Mesendoderm (in vitro differentiated cells): Measurements from ENCODE around the gene SPAG17.

Experiments used
- DNase-seq: peaks from one replicate; pipeline ENCODE4 v3.0.0; 2013
- H2AK5ac ChIP-seq: 2 replicates; pipeline ENCODE4 v1.6.1; 2013; ENCODE audit warnings: low read length, inconsistent platforms
- H2BK120ac ChIP-seq: 2 replicates; pipeline ENCODE4 v1.6.1; 2013; ENCODE audit warnings: low read depth, mild to moderate bottlenecking, low read length, moderate library complexity, mixed read lengths
- H2BK15ac ChIP-seq: replicated peaks from 2 replicates; pipeline ENCODE4 v1.6.1; 2013; ENCODE audit warnings: low read depth, mild to moderate bottlenecking, moderate library complexity
- H2BK5ac ChIP-seq: 2 replicates; pipeline ENCODE4 v1.6.1; 2013; ENCODE audit warnings: low read length, inconsistent platforms
- H3K18ac ChIP-seq: 2 replicates; pipeline ENCODE4 v1.6.1; 2013; ENCODE audit warnings: mild to moderate bottlenecking, low read length, mixed read lengths
- H3K23ac ChIP-seq: one replicate; pipeline ENCODE4 v1.6.1; 2013; ENCODE audit warnings: low read length
- H3K27ac ChIP-seq: 2 replicates; pipeline ENCODE4 v1.5.1; 2013; ENCODE audit warnings: low read depth, mild to moderate bottlenecking, inconsistent platforms, low read length, moderate library complexity
- H3K27me3 ChIP-seq: 2 replicates; pipeline ENCODE4 v1.6.1; 2013; ENCODE audit warnings: low read length, control low read depth, mild to moderate bottlenecking, inconsistent platforms; ENCODE audit not compliant: insufficient read depth, poor library complexity
- H3K36me3 ChIP-seq: 2 replicates; pipeline ENCODE4 v1.6.1; 2013; ENCODE audit warnings: low read length, inconsistent platforms; ENCODE audit not compliant: control insufficient read depth, insufficient read depth
- H3K4ac ChIP-seq: one replicate; pipeline ENCODE4 v1.6.1; 2013; ENCODE audit warnings: low read depth, mild to moderate bottlenecking, low read length, moderate library complexity
- H3K4me1 ChIP-seq: 2 replicates; pipeline ENCODE4 v1.6.1; 2013; ENCODE audit warnings: low read depth, low read length, inconsistent platforms; ENCODE audit not compliant: control insufficient read depth
- H3K4me2 ChIP-seq: 2 replicates; pipeline ENCODE4 v1.6.1; 2013; ENCODE audit warnings: low read length
- H3K4me3 ChIP-seq: 2 replicates; pipeline ENCODE4 v1.5.1; 2013; ENCODE audit warnings: mild to moderate bottlenecking, low read length
- H3K56ac ChIP-seq: one replicate; pipeline ENCODE4 v1.6.1; 2013; ENCODE audit warnings: low read length
- H3K79me1 ChIP-seq: 2 replicates; pipeline ENCODE4 v1.6.1; 2013; ENCODE audit warnings: low read length, inconsistent platforms
- H3K79me2 ChIP-seq: 2 replicates; pipeline ENCODE4 v1.6.1; 2013; ENCODE audit warnings: mild to moderate bottlenecking, low read length; ENCODE audit not compliant: control insufficient read depth, insufficient read depth
- H3K9ac ChIP-seq: 2 replicates; pipeline ENCODE4 v1.6.1; 2013; ENCODE audit warnings: low read length, inconsistent platforms
- H4K5ac ChIP-seq: one replicate; pipeline ENCODE4 v1.6.1; 2013; ENCODE audit warnings: low read length
- H4K8ac ChIP-seq: one replicate; pipeline ENCODE4 v1.6.1; 2013; ENCODE audit warnings: low read depth, mild to moderate bottlenecking, control low read depth, low read length, moderate library complexity
- WGBS: extraction: QIAGEN DNeasy Blood & Tissue Kit; methylation state at CpG from one replicate; pipeline ENCODE4 v1.1.7; 2013; ENCODE audit warnings: low lambda C conversion rate, missing lambda C conversion rate; ENCODE audit not compliant: insufficient coverage; ENCODE audit errors: extremely low coverage; 5-methylcytosine and 5-hydroxymethylcytosine counted together

SPAG17 gene

DNA sequence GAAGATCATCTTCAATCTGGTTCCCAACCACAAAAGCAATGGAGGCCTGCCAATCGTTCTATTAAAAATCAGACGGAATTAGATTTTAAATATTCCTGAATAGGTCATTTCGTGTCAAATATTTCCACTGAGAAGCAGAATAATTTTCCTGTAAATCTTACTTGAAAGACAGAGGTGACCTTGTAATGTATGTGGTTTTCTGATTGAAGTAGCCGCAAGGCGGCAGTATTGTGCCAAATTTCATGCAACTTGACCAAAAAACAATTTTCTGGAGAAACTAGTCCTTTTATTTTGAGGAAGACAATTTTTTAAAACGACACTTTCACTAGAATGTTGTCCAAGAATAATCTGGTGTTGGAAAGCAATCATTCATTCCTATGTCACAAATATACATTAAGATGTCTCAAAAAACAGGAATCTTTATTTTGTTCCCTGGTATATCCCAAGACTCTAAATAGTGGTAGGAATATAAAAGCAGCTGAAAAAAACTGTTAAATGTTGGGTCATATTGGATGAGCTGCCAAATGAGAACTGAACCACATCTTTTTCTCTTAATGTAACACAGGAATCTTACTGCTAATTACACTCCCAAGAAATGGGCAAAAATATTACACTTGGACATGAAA lies 33.6 kb downstream of the SPAG17 start:
- WGBS: no CpG with 5 or more reads among the region's 6 CpGs
- no peak overlapping the region for H4K5ac ChIP-seq
- H3K36me3 ChIP-seq: no peaks in the 10 kb centered on the region
- no peak overlapping the region for H3K27ac ChIP-seq
- no peak overlapping the region for H2BK120ac ChIP-seq
- H3K4ac ChIP-seq: no peak overlapping the region
- no peak overlapping the region for H2AK5ac ChIP-seq
- no peaks in the 10 kb centered on the region for H3K4me1 ChIP-seq
- no peak overlapping the region for H2BK5ac ChIP-seq
- H3K4me2 ChIP-seq: no peak overlapping the region
- no peaks in the 10 kb centered on the region for H3K27me3 ChIP-seq
- H3K18ac ChIP-seq: no peak overlapping the region
- no peaks in the 10 kb centered on the region for H3K79me2 ChIP-seq
- no peak overlapping the region for H4K8ac ChIP-seq
- H3K56ac ChIP-seq: no peak overlapping the region
- H3K4me3 ChIP-seq: no peak overlapping the region
- no peak overlapping the region for H2BK15ac ChIP-seq
- no peak overlapping the region for H3K9ac ChIP-seq
- peak; percentile 67 for DNase-seq
- no peak overlapping the region for H3K23ac ChIP-seq
- H3K79me1 ChIP-seq: no peaks in the 10 kb centered on the region

GRCh38 chr1:118149799-118150198 lies 35.2 kb downstream of the SPAG17 start:
- Histone ChIP-seq H2BK5ac (no peak overlapping the region), H3K79me1 (no peaks in the 10 kb centered on the region), H3K56ac (no peak overlapping the region)

DNA sequence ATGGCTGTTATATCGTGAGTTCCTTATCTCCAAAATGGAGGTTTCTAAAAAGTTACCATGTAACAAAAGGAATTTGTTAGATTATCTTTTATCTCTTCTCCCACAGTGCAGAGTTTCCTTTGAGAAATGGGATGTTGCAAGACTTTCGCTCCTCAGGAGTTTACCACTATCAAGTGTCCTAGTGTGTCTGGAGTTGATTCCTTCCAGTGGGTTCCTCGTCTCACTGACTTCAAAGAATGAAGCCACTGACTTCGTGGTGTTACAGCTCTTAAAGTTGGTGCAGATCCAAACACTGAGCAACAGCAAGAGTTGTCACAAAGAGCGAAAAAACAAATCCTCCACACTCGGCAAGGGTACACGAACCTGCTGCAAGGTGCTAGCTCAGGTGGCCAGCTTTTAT lies 37.0 kb downstream of the SPAG17 start:
- no peaks in the 10 kb centered on the region for H3K79me2 ChIP-seq
- no peak overlapping the region for H2AK5ac ChIP-seq
- no peaks in the 10 kb centered on the region for H3K4me1 ChIP-seq
- H3K36me3 ChIP-seq: no peaks in the 10 kb centered on the region
- H2BK5ac ChIP-seq: no peak overlapping the region
- no peak overlapping the region for H2BK120ac ChIP-seq
- H2BK15ac ChIP-seq: no peak overlapping the region
- no peak overlapping the region for H3K4me2 ChIP-seq
- H3K4ac ChIP-seq: no peak overlapping the region
- no peak overlapping the region for H3K56ac ChIP-seq
- H3K23ac ChIP-seq: no peak overlapping the region
- H3K79me1 ChIP-seq: no peaks in the 10 kb centered on the region
- no peak overlapping the region for H3K9ac ChIP-seq
- no peaks in the 10 kb centered on the region for H3K27me3 ChIP-seq
- no peak overlapping the region for H4K8ac ChIP-seq
- no peak overlapping the region for H4K5ac ChIP-seq
- no peak overlapping the region for H3K27ac ChIP-seq
- H3K18ac ChIP-seq: no peak overlapping the region
- DNase-seq: peak; percentile 89
- H3K4me3 ChIP-seq: no peak overlapping the region
- no CpG with 5 or more reads among the region's 7 CpGs for WGBS

More at GRCh38 chr1:118149799-118150198, 35.2 kb downstream of the SPAG17 start:
- H3K4me1 ChIP-seq: no peaks in the 10 kb centered on the region
- no peaks in the 10 kb centered on the region for H3K36me3 ChIP-seq
- WGBS: no CpG with 5 or more reads among the region's 8 CpGs
- H2BK15ac ChIP-seq: no peak overlapping the region
- DNase-seq: no peak
- H3K4me3 ChIP-seq: no peak overlapping the region
- H3K79me2 ChIP-seq: no peaks in the 10 kb centered on the region
- no peak overlapping the region for H4K8ac ChIP-seq
- no peak overlapping the region for H2AK5ac ChIP-seq
- no peak overlapping the region for H3K18ac ChIP-seq
- no peak overlapping the region for H3K9ac ChIP-seq
- no peak overlapping the region for H4K5ac ChIP-seq
- H3K4ac ChIP-seq: no peak overlapping the region
- no peak overlapping the region for H3K27ac ChIP-seq
- no peak overlapping the region for H3K4me2 ChIP-seq
- H2BK120ac ChIP-seq: no peak overlapping the region
- H3K27me3 ChIP-seq: no peaks in the 10 kb centered on the region
- H3K23ac ChIP-seq: no peak overlapping the region

DNA sequence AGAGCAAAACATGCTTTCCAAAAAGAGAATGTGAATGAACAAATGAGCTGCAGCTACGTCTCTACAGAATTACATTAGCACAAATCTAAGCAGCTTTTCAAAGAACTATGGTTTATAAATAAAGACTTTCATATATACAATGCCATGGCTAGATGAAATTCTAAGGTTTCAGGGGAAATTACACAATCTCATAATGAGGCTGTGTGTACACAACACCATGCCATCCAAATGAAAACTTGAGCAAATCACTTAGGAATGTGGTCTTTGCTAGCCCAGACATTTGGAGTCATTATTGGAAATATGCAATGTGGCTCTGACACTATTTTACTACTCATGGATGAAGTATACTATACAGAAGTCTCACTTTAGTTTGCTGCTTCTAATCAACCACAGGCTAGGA lies 37.5 kb downstream of the SPAG17 start:
- DNase-seq: no peak
- no peak overlapping the region for H3K27ac ChIP-seq

DNA sequence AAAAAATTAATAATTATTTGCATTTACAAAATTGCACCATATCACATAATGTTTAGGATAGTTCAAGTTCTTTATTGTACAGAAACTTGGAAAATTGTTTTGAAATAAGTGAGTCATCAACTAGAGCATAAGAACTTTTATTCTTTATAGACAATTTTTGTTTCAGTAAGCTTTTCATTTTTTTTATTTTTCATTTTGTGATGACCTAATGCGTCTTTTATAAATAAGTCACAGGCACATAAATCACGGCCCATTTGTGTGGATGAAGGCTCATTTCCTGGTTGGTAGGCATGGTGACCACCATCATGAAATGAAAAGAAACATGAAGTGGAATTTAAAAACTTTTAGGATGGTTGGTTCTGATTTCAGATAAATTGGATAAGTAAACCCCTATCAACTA lies 39.3 kb downstream of the SPAG17 start:
- Histone ChIP-seq H3K79me2 (no peaks in the 10 kb centered on the region), H3K79me1 (no peaks in the 10 kb centered on the region)
- no CpG with 5 or more reads among the region's 2 CpGs for WGBS

More for the DNA sequence above, 37.5 kb downstream of the SPAG17 start:
- Histone ChIP-seq H3K56ac (no peak overlapping the region), H3K23ac (no peak overlapping the region), H3K36me3 (no peaks in the 10 kb centered on the region), H2BK15ac (no peak overlapping the region), H2BK5ac (no peak overlapping the region), H3K4me3 (no peak overlapping the region), H3K4me1 (no peaks in the 10 kb centered on the region), H4K5ac (no peak overlapping the region), H3K27me3 (no peaks in the 10 kb centered on the region), H3K4ac (no peak overlapping the region), H3K9ac (no peak overlapping the region), H4K8ac (no peak overlapping the region), H3K4me2 (no peak overlapping the region), H3K79me2 (no peaks in the 10 kb centered on the region), H2BK120ac (no peak overlapping the region), H3K79me1 (no peaks in the 10 kb centered on the region), H2AK5ac (no peak overlapping the region), H3K18ac (no peak overlapping the region)
- no CpG with 5 or more reads among the region's 1 CpG for WGBS

GRCh38 chr1:118144684-118145083 lies 40.3 kb downstream of the SPAG17 start:
- Histone ChIP-seq H3K23ac (no peak overlapping the region), H2BK15ac (no peak overlapping the region), H2BK120ac (no peak overlapping the region), H2AK5ac (no peak overlapping the region), H3K79me1 (no peaks in the 10 kb centered on the region), H3K79me2 (no peaks in the 10 kb centered on the region), H3K4me2 (no peak overlapping the region), H4K5ac (no peak overlapping the region), H3K27me3 (no peaks in the 10 kb centered on the region), H3K4ac (no peak overlapping the region), H3K4me3 (no peak overlapping the region), H3K18ac (no peak overlapping the region), H3K27ac (no peak overlapping the region), H3K56ac (no peak overlapping the region), H3K9ac (no peak overlapping the region), H3K36me3 (no peaks in the 10 kb centered on the region), H4K8ac (no peak overlapping the region), H2BK5ac (no peak overlapping the region), H3K4me1 (no peaks in the 10 kb centered on the region)
- no CpG with 5 or more reads among the region's 7 CpGs for WGBS
- DNase-seq: no peak

More for the DNA sequence above, 39.3 kb downstream of the SPAG17 start:
- Histone ChIP-seq H3K9ac (no peak overlapping the region), H3K4ac (no peak overlapping the region), H3K27me3 (no peaks in the 10 kb centered on the region), H3K27ac (no peak overlapping the region), H3K4me2 (no peak overlapping the region), H2BK120ac (no peak overlapping the region), H2BK5ac (no peak overlapping the region), H3K4me1 (no peaks in the 10 kb centered on the region), H3K36me3 (no peaks in the 10 kb centered on the region), H2AK5ac (no peak overlapping the region), H4K5ac (no peak overlapping the region), H2BK15ac (no peak overlapping the region), H3K18ac (no peak overlapping the region), H3K4me3 (no peak overlapping the region), H3K23ac (no peak overlapping the region), H3K56ac (no peak overlapping the region), H4K8ac (no peak overlapping the region)
- no peak for DNase-seq
